Heart left ventricle (tissue), 16 donors: ENCODE results near the gene ARF3. TPM values are rescaled to one million over a fixed set of nuclear protein-coding genes. Genes with fewer than 3 reads are reported as not detected.
A peak's percentile ranks its signal among the peaks of the same experiment; 100 is the strongest.

Source experiments
- ATAC-seq, 4 donors: fragments of 200-7000 bp; cut with Tn5 transposase; one replicate each; pipeline ENCODE4 v1.9.1; 2020 to 2022; ENCODE audit warnings: moderate library complexity in 4 of 4, mild to moderate bottlenecking in 3 of 4, moderate number of reproducible peaks in 1 of 4
- DNase-seq, 5 donors: peaks; one replicate each; pipeline ENCODE4 v3.0.0-alpha.2; 2020
- H3K27ac ChIP-seq, 12 donors: fragments of 200-600 bp; sonication (generic) in 4 of 12; one replicate each; pipeline versions ENCODE4 v1.5.0 to v1.8.0; 2016 to 2022; ENCODE audit warnings: mild to moderate bottlenecking in 2 of 12
- H3K27me3 ChIP-seq, 9 donors: fragments of 200-600 bp; sonication (generic) in 2 of 9; one replicate each; pipeline versions ENCODE4 v1.5.1 to v1.8.0; 2016 to 2022; ENCODE audit warnings: mild to moderate bottlenecking in 3 of 9
- H3K36me3 ChIP-seq, 9 donors: fragments of 200-600 bp; sonication (generic) in 2 of 9; one replicate each; pipeline versions ENCODE4 v1.5.0 to v1.8.0; 2018 to 2022; ENCODE audit warnings: mild to moderate bottlenecking in 2 of 9
- H3K4me1 ChIP-seq, 12 donors: fragments of 200-600 bp; sonication (generic) in 4 of 12; one replicate each; pipeline versions ENCODE4 v1.5.0 to v1.8.0; 2016 to 2022; ENCODE audit warnings: mild to moderate bottlenecking in 3 of 12
- H3K4me3 ChIP-seq, 12 donors: fragments of 200-600 bp; sonication (generic) in 4 of 12; one replicate each; pipeline versions ENCODE4 v1.5.0 to v1.8.0; 2017 to 2022; ENCODE audit warnings: mild to moderate bottlenecking in 9 of 12, moderate library complexity in 4 of 12
- H3K9me3 ChIP-seq, 12 donors: fragments of 200-600 bp; sonication (generic) in 4 of 12; one replicate each; pipeline versions ENCODE4 v1.5.0 to v1.8.0; 2016 to 2022; ENCODE audit warnings: mild to moderate bottlenecking in 1 of 12
- CTCF ChIP-seq, 12 donors: fragments of 200-600 bp; sonication (generic) in 4 of 12; IDR thresholded peaks; one replicate each; pipeline versions ENCODE4 v1.5.0 to v1.8.0; 2018 to 2022; ENCODE audit warnings: antibody characterized with exemption in 12 of 12, mild to moderate bottlenecking in 5 of 12
- POLR2A ChIP-seq, 2 donors: fragments of 450-650 bp; IDR thresholded peaks; one replicate each; pipeline ENCODE4 v1.6.1; 2017; ENCODE audit warnings: antibody characterized with exemption in 2 of 2, mild to moderate bottlenecking in 2 of 2, moderate library complexity in 2 of 2
- WGBS, 4 donors: extraction: QIAGEN DNeasy Blood & Tissue Kit in 2 of 4; methylation state at CpG; one replicate each; pipeline versions ENCODE4 v1.1.5 to v1.1.7; 2013 to 2018; 5-methylcytosine and 5-hydroxymethylcytosine counted together
- intact Hi-C, 10 donors: fragments of 100-400 bp; cut with DNase I; formaldehyde crosslinking; loops; one replicate each; pipeline versions ENCODE4 v1.11.1 to v1.14.2; 2022
- polyA plus RNA-seq, 2 donors: library from polyadenylated mRNA; stranded (reverse); fragments of 200-250 nt; gene quantifications; one replicate each; pipeline ENCODE4 v1.2.3, GENCODE V29; 2013
- total RNA-seq, 9 donors: library from RNA; depleted of rRNA in 2 of 9; stranded (reverse); fragments of >200 nt in 2 of 9; fragmentation: NEBNext Ultra II Directional in 3 of 9; extraction: Animal tissue kit (Norgen Biotek cat#: 25700) in 3 of 9; gene quantifications; one replicate each; pipeline versions ENCODE4 v1.1.0 to v1.2.4, GENCODE V29; 2016 to 2023
- donor health status: ischemic (EF 13 %, LVEDD 7.1; RV severe dilation, severe dysfunction).
- donor health status: healthy with polysubstance abuse.
- donor health status: DM: no; HTN: yes; CAD: no.
- donor health status: DM: no; HTN: no; CAD: no.
- donor health status: ischemic (EF 25% LVEDD 6.9; RV normal size, moderate dysfunction).
- donor health status: ischemic (EF 25% LVEDD 5.7; RV mildly dilated, moderate dysfunction).
- donor health status: healthy.
- donor health status: DM: yes; HTN: yes; CAD: no.
- donor health status: ischemic (EF 35%, LVEDD 5.7; RV mildly dilated, moderate dysfunction).
- donor health status: nonischemic (EF 11% LVEDD 7.7; RV severe dilation, severe dysfunction).
- donor health status: DM: yes; HTN: yes; CAD: no.
- donor health status: PGD.
- donor health status: ischemic (EF 29% LVEDD 5.4; RV normal size, mild dysfunction).
- donor health status: nonischemic (EF 23%, LVEDD 6.1; RV moderate dilation, normal function).

ARF3 gene
- total and polyA plus RNA-seq, 11 donors = 35.8 to 130 (median 54.0) TPM

GRCh38 chr12:48980953-48981756 is 23.9 kb upstream of the ARF3 start:
- intact Hi-C loops = loop anchor here in 2 of 10 donors (10.0 kb wide), 1 partner anchor 126 kb away; the partner anchor contains the start of gene DDX23 (in 2 of the 2)
- TF ChIP-seq CTCF (IDR thresholded peaks at IDR 0.05) = peak in 4 of 12 donors; percentile 1 to 29 (median 16)
- no peak for TF ChIP-seq POLR2A (IDR thresholded peaks at IDR 0.05)
- no peaks in the 10 kb centered on the region for H3K9me3 ChIP-seq
- WGBS, 4 donors = 2 to 4% (median 3%) methylated on average over 37 to 91 of the region's 91 CpGs
- peak overlapping the region in 11 of 12 donors; percentile 14 to 54 (median 40) for H3K4me3 ChIP-seq
- H3K36me3 ChIP-seq = no peaks in the 10 kb centered on the region
- peaks cover 7 to 53% (median 41%) of the 10 kb centered on the region in 12 donors for H3K4me1 ChIP-seq
- ATAC-seq (peak in 2 of 4 donors; percentile 17 to 26), DNase-seq (peak in 2 of 5 donors; percentile 35 to 55)
- peaks cover 42 to 94% (median 64%) of the 10 kb centered on the region in 9 donors for H3K27me3 ChIP-seq
- H3K27ac ChIP-seq = no peak overlapping the region

- peaks cover 42 to 95% (median 71%) of the 10 kb centered on the region in 9 donors for H3K27me3 ChIP-seq
- peak overlapping the region in 1 of 12 donors; percentile 37 for H3K27ac ChIP-seq
- peak in 2 of 4 donors; percentile 3 to 10 for ATAC-seq
- intact Hi-C loops = loop anchor here in 2 of 10 donors (10.0 kb wide), 1 partner anchor 126 kb away; the partner anchor contains the start of gene DDX23 (in 2 of the 2)
- DNase-seq = no peak
- 3% methylated on average over 28 to 46 of the region's 46 CpGs for WGBS, 4 donors
- H3K4me3 ChIP-seq = peak overlapping the region in 11 of 12 donors; percentile 14 to 54 (median 40)
- peak in 2 of 12 donors; percentile 8 for TF ChIP-seq CTCF (IDR thresholded peaks at IDR 0.05)
- TF ChIP-seq POLR2A (IDR thresholded peaks at IDR 0.05) = no peak
- H3K4me1 ChIP-seq = peaks cover 7 to 46% (median 37%) of the 10 kb centered on the region in 12 donors
- no peaks in the 10 kb centered on the region for H3K36me3 ChIP-seq
- H3K9me3 ChIP-seq = no peaks in the 10 kb centered on the region
Observed at GRCh38 chr12:48980389-48980952, 23.2 kb upstream of the ARF3 start.

GRCh38 chr12:48979602-48980388 is 22.5 kb upstream of the ARF3 start:
- DNase-seq = peak in 2 of 5 donors; percentile 36 to 72
- intact Hi-C loops = loop anchor here in 2 of 10 donors (10.0 kb wide), 1 partner anchor 125 kb away; the partner anchor contains the start of gene DDX23 (in 2 of the 2)
- peaks cover 42 to 96% (median 75%) of the 10 kb centered on the region in 9 donors for H3K27me3 ChIP-seq
- peak overlapping the region in 1 of 12 donors; percentile 37 for H3K27ac ChIP-seq
- H3K4me1 ChIP-seq = peaks cover 7 to 46% (median 37%) of the 10 kb centered on the region in 12 donors
- TF ChIP-seq POLR2A (IDR thresholded peaks at IDR 0.05) (no peak), CTCF (IDR thresholded peaks at IDR 0.05) (no peak)
- peak in 3 of 4 donors; percentile 11 to 30 (median 24) for ATAC-seq
- no peaks in the 10 kb centered on the region for H3K36me3 ChIP-seq
- WGBS, 4 donors = 1 to 3% (median 2%) methylated on average over 43 to 55 of the region's 55 CpGs
- no peaks in the 10 kb centered on the region for H3K9me3 ChIP-seq
- H3K4me3 ChIP-seq = peak overlapping the region; percentile 22 to 54 (median 39)
